IMR-90 (cell line): ENCODE measurements around the gene CAMKMT. TPM values are rescaled to one million over a fixed set of nuclear protein-coding genes. Genes with fewer than 3 reads are reported as not detected.

ENCODE experiments used
- ATAC-seq: fragments of 200-7000 bp; cut with Tn5 transposase; 2 replicates; pipeline ENCODE4 v1.9.1; 2020; ENCODE audit warnings: low read depth, mild to moderate bottlenecking, moderate library complexity
- BruUV-seq: library from RNA; stranded (reverse); fragments of 400-500 nt; replicated peaks from 2 replicates; lab custom pipeline; 2021; lab: Mats Ljungman, UMichigan
- CTCF ChIA-PET: fragments of 300-600 bp; formaldehyde crosslinking; extraction: SDS; loops from one replicate; lab custom pipeline; 2021; ENCODE audit warnings: antibody characterized with exemption; lab: Yijun Ruan, JAX
- POLR2A ChIA-PET: fragments of 300-600 bp; sonication (Branson Sonifier 250); formaldehyde crosslinking; loops from one replicate; lab custom pipeline; 2022; ENCODE audit warnings: antibody characterized with exemption; ENCODE audit not compliant: unreplicated experiment; lab: Charles Lee
- DNase-seq: peaks from one replicate; pipeline ENCODE4 v3.0.0; 2013
- H2AFZ ChIP-seq: replicated peaks from 2 replicates; pipeline ENCODE3; 2013; ENCODE audit warnings: low read length, mild to moderate bottlenecking; ENCODE audit not compliant: poor library complexity
- H2AK5ac ChIP-seq: 2 replicates; pipeline ENCODE4 v1.6.1; 2013; ENCODE audit warnings: low read depth, low read length, inconsistent platforms
- H2AK9ac ChIP-seq: replicated peaks from 2 replicates; pipeline ENCODE3; 2013; ENCODE audit warnings: mild to moderate bottlenecking, low read depth, low read length, moderate library complexity; ENCODE audit not compliant: poor library complexity
- H2BK120ac ChIP-seq: 2 replicates; pipeline ENCODE4 v1.6.1; 2013; ENCODE audit warnings: low read depth, low read length, inconsistent platforms
- H2BK15ac ChIP-seq: 3 replicates; pipeline ENCODE4 v1.6.1; 2013; ENCODE audit warnings: low read depth, low read length, inconsistent platforms
- H2BK20ac ChIP-seq: 2 replicates; pipeline ENCODE4 v1.6.1; 2013; ENCODE audit warnings: low read depth, mild to moderate bottlenecking, inconsistent platforms, low read length, moderate library complexity
- H2BK5ac ChIP-seq: 2 replicates; pipeline ENCODE4 v1.6.1; 2013; ENCODE audit warnings: mild to moderate bottlenecking, low read depth, low read length, inconsistent platforms; ENCODE audit not compliant: poor library complexity, severe bottlenecking
- H3K14ac ChIP-seq: replicated peaks from 2 replicates; pipeline ENCODE4 v1.6.1; 2013; ENCODE audit warnings: low read depth, low read length, inconsistent platforms
- H3K18ac ChIP-seq: 2 replicates; pipeline ENCODE4 v1.6.1; 2013; ENCODE audit warnings: low read depth, low read length, control low read depth
- H3K23ac ChIP-seq: 2 replicates; pipeline ENCODE4 v1.6.1; 2013; ENCODE audit warnings: low read depth, low read length, inconsistent platforms
- H3K27ac ChIP-seq: 2 replicates; pipeline ENCODE4 v1.5.1; 2013; ENCODE audit warnings: mild to moderate bottlenecking, control low read depth, low read length; ENCODE audit not compliant: insufficient read depth
- H3K27me3 ChIP-seq: 2 replicates; pipeline ENCODE4 v1.6.1; 2013; ENCODE audit warnings: low read length; ENCODE audit not compliant: control insufficient read depth, insufficient read depth
- H3K36me3 ChIP-seq: 2 replicates; pipeline ENCODE4 v1.6.1; 2013; ENCODE audit warnings: low read length, mixed read lengths; ENCODE audit not compliant: control insufficient read depth, insufficient read depth
- H3K4ac ChIP-seq: 2 replicates; pipeline ENCODE4 v1.6.1; 2013; ENCODE audit warnings: low read depth, low read length, inconsistent platforms
- H3K4me1 ChIP-seq: 2 replicates; pipeline ENCODE4 v1.6.1; 2013; ENCODE audit warnings: low read length, mixed read lengths; ENCODE audit not compliant: control insufficient read depth, insufficient read depth
- H3K4me2 ChIP-seq: 2 replicates; pipeline ENCODE4 v1.6.1; 2013; ENCODE audit warnings: low read depth, mild to moderate bottlenecking, control low read depth, low read length, moderate library complexity
- H3K4me3 ChIP-seq: 2 replicates; pipeline ENCODE4 v1.5.1; 2013; ENCODE audit warnings: low read depth, mild to moderate bottlenecking, control low read depth, low read length, moderate library complexity; ENCODE audit not compliant: insufficient read depth
- H3K56ac ChIP-seq: 2 replicates; pipeline ENCODE4 v1.6.1; 2013; ENCODE audit warnings: low read length, inconsistent platforms; ENCODE audit not compliant: insufficient read depth; ENCODE audit errors: extremely low read depth
- H3K79me1 ChIP-seq, 2 experiments: 2 replicates each; pipeline ENCODE4 v1.6.1; 2013; ENCODE audit warnings: low read length in 2 of 2, inconsistent platforms in 1 of 2, low read depth in 1 of 2
- H3K9ac ChIP-seq: 2 replicates; pipeline ENCODE4 v1.6.1; 2013; ENCODE audit warnings: low read depth, low read length, control low read depth
- H3K9me1 ChIP-seq: 2 replicates; pipeline ENCODE4 v1.6.1; 2013; ENCODE audit warnings: low read length, inconsistent platforms; ENCODE audit not compliant: insufficient read depth
- H3K9me3 ChIP-seq: 2 replicates; pipeline ENCODE4 v1.6.1; 2013; ENCODE audit warnings: low read length; ENCODE audit not compliant: control insufficient read depth, insufficient read depth
- H4K20me1 ChIP-seq: 2 replicates; pipeline ENCODE4 v1.6.1; 2013; ENCODE audit warnings: low read length, inconsistent platforms; ENCODE audit not compliant: insufficient read depth
- H4K5ac ChIP-seq: 2 replicates; pipeline ENCODE4 v1.6.1; 2013; ENCODE audit warnings: mild to moderate bottlenecking, low read depth, low read length, control low read depth
- H4K8ac ChIP-seq, 2 experiments: 2 replicates each; pipeline ENCODE4 v1.6.1; 2013; ENCODE audit warnings: low read depth in 2 of 2, low read length in 2 of 2, control low read depth in 1 of 2, inconsistent platforms in 1 of 2
- H4K91ac ChIP-seq: 2 replicates; pipeline ENCODE4 v1.6.1; 2013; ENCODE audit warnings: low read depth, low read length, inconsistent platforms; ENCODE audit not compliant: insufficient read depth
- CEBPB ChIP-seq: IDR thresholded peaks from 2 replicates; pipeline ENCODE4 v1.6.1; 2012; ENCODE audit warnings: low read depth, low read length, improper control_type of control experiment
- CHD1 ChIP-seq: IDR thresholded peaks from 2 replicates; pipeline ENCODE4 v1.6.1; 2012; ENCODE audit warnings: low read depth, low read length, improper control_type of control experiment
- FOS ChIP-seq: fragments of 150-350 bp; IDR thresholded peaks from 2 replicates; pipeline ENCODE4 v1.6.1; 2016; ENCODE audit warnings: low read depth, low read length
- RCOR1 ChIP-seq: IDR thresholded peaks from 2 replicates; pipeline ENCODE4 v1.6.1; 2012; ENCODE audit warnings: mild to moderate bottlenecking, low read length, improper control_type of control experiment; ENCODE audit not compliant: insufficient replicate concordance
- RFX5 ChIP-seq: IDR thresholded peaks from 2 replicates; pipeline ENCODE4 v1.8.0; 2012; ENCODE audit warnings: low read depth, mild to moderate bottlenecking, low read length, moderate library complexity
- USF2 ChIP-seq: fragments of 150-350 bp; IDR thresholded peaks from 2 replicates; pipeline ENCODE4 v1.6.1; 2017; ENCODE audit warnings: mild to moderate bottlenecking, antibody characterized with exemption, low read length, low read depth
- WGBS, 2 experiments: methylation state at CpG; one replicate each; pipeline versions ENCODE4 v1.1.5 to v1.1.7; 2013; ENCODE audit warnings: missing lambda C conversion rate in 2 of 2; ENCODE audit not compliant: insufficient read length in 1 of 2; ENCODE audit errors: extremely low coverage in 2 of 2; 5-methylcytosine and 5-hydroxymethylcytosine counted together
- dilution Hi-C: fragments of 300-500 bp; cut with HindIII; formaldehyde crosslinking; loops from one replicate; pipeline ENCODE4 v1.14.3; 2018; ENCODE audit warnings: low sequenced_read_pairs; ENCODE audit not compliant: unreplicated experiment
- in situ Hi-C: fragments of 300-500 bp; cut with MboI; formaldehyde crosslinking; loops from 3 replicates; pipeline ENCODE4 v1.14.3; 2019; ENCODE audit warnings: low sequenced_read_pairs, inconsistent platforms, mixed read lengths
- intact Hi-C: fragments of 100-400 bp; cut with micrococcal nuclease; formaldehyde crosslinking; loops from 2 replicates; pipeline ENCODE4 v1.10.0; 2022
- polyA plus RNA-seq, 3 experiments: library from polyadenylated mRNA; depleted of rRNA; stranded (reverse); fragments of >200 nt; gene quantifications; 2 replicates each; pipeline ENCODE4 v1.2.3, GENCODE V29; 2012; ENCODE audit warnings: low replicate concordance in 1 of 3
- total RNA-seq: library from RNA; depleted of rRNA; stranded (reverse); fragments of >200 nt; gene quantifications from 2 replicates; pipeline ENCODE4 v1.2.3, GENCODE V29; 2012

The CAMKMT gene
- total and polyA plus RNA-seq, 2 of the 4 experiments (the other 2 are of a cell fraction): 4.4 to 6.8 TPM

- no CpG with 5 or more reads among the region's 2 CpGs for WGBS, 2 experiments
- no peak overlapping the region for H3K23ac ChIP-seq
- no peak overlapping the region for H4K8ac ChIP-seq
- no peak overlapping the region for H3K56ac ChIP-seq
- H3K18ac ChIP-seq: no peak overlapping the region
- dilution Hi-C loops: no loop called here
- no peak overlapping the region for H2BK15ac ChIP-seq
- H4K20me1 ChIP-seq: no peaks in the 10 kb centered on the region
- no peak overlapping the region for H2AFZ ChIP-seq
- no peak overlapping the region for H3K14ac ChIP-seq
- H4K91ac ChIP-seq: no peak overlapping the region
- no peak for TF ChIP-seq RCOR1
- TF ChIP-seq USF2: no peak
- TF ChIP-seq RFX5: no peak
- TF ChIP-seq CEBPB: no peak
- no peak for TF ChIP-seq FOS
- TF ChIP-seq CHD1: no peak
- no peaks in the 10 kb centered on the region for H3K27me3 ChIP-seq
- no TSS peak for BruUV-seq
- no peak overlapping the region for H4K5ac ChIP-seq
- H3K79me1 ChIP-seq: no peaks in the 10 kb centered on the region
- no peak overlapping the region for H2AK9ac ChIP-seq
- no peak overlapping the region for H3K4me2 ChIP-seq
- intact Hi-C loops: no loop called here
- H3K9me1 ChIP-seq: no peaks in the 10 kb centered on the region
- H3K9me3 ChIP-seq: no peaks in the 10 kb centered on the region
- H2BK5ac ChIP-seq: no peak overlapping the region
- CTCF ChIA-PET: no interaction called here
- H2BK120ac ChIP-seq: no peak overlapping the region
- no peak overlapping the region for H3K4ac ChIP-seq
- no peak overlapping the region for H3K4me3 ChIP-seq
- no peaks in the 10 kb centered on the region for H3K4me1 ChIP-seq
- POLR2A ChIA-PET: interaction anchor here (0.6 kb wide), 1 partner anchor 138 kb away, joined by 3 read pairs; no protein-coding TSS in a partner anchor
- no peaks in the 10 kb centered on the region for H3K36me3 ChIP-seq
- no peak overlapping the region for H3K9ac ChIP-seq
- H2BK20ac ChIP-seq: no peak overlapping the region
- ATAC-seq (no peak), DNase-seq (no peak)
- H2AK5ac ChIP-seq: no peak overlapping the region
- in situ Hi-C loops: no loop called here
- H3K27ac ChIP-seq: no peak overlapping the region
Observed at GRCh38 chr2:44444881-44445280, 83.1 kb downstream of the CAMKMT start.
